K562 (cell line): ENCODE data around the gene PKLR. TPM values are rescaled to one million over a fixed set of nuclear protein-coding genes. Genes with fewer than 3 reads are reported as not detected.
A peak's percentile ranks its signal among the peaks of the same experiment; 100 is the strongest.

Experiments used
- EWSR1 ChIP-seq: fragments of 450-650 bp; IDR thresholded peaks from 2 replicates; pipeline ENCODE4 v1.6.1; 2018; ENCODE audit warnings: borderline replicate concordance, mild to moderate bottlenecking, low read depth, moderate library complexity; ENCODE audit not compliant: partially characterized antibody
- FOXP4 ChIP-seq: sonication (generic); formaldehyde crosslinking; IDR thresholded peaks from 2 replicates; pipeline ENCODE4 v1.8.0; 2022; ENCODE audit warnings: mild to moderate bottlenecking, missing genetic modification reagents, borderline replicate concordance
- HCFC1 ChIP-seq: IDR thresholded peaks from 2 replicates; pipeline ENCODE4 v1.6.1; 2012; ENCODE audit warnings: low read depth, low read length, improper control_type of control experiment
- IFI16 ChIP-seq: fragments of 250-450 bp; sonication (Bioruptor Pico); IDR thresholded peaks from 2 replicates; pipeline ENCODE4 v2.1.2; 2022; ENCODE audit warnings: mild to moderate bottlenecking, inconsistent platforms
- KDM1A ChIP-seq, 2 experiments: fragments of 450-650 bp; IDR thresholded peaks; 2 replicates each; pipeline ENCODE4 v1.6.1; 2016; ENCODE audit warnings: mild to moderate bottlenecking in 2 of 2
- MNT ChIP-seq, 2 experiments: fragments of 450-650 bp; conservative IDR thresholded peaks; 2 replicates each; pipeline ENCODE4 v1.6.1; 2017; ENCODE audit warnings: mild to moderate bottlenecking in 2 of 2, moderate library complexity in 2 of 2
- PHF20 ChIP-seq: fragments of 450-650 bp; IDR thresholded peaks from 2 replicates; pipeline ENCODE4 v1.6.1; 2018; ENCODE audit not compliant: partially characterized antibody
- PHF8 ChIP-seq: fragments of 200-600 bp; sonication (generic); IDR thresholded peaks from 2 replicates; pipeline ENCODE4 v1.6.1; 2012; ENCODE audit warnings: mixed run types, mild to moderate bottlenecking, inconsistent platforms, low read length, moderate library complexity, borderline replicate concordance
- RBFOX2 ChIP-seq: fragments of 200-400 bp; formaldehyde crosslinking; IDR thresholded peaks from 2 replicates; pipeline ENCODE4 v1.6.1; 2017; ENCODE audit warnings: low read depth, mild to moderate bottlenecking, low read length, moderate library complexity
- TBP ChIP-seq: optimal IDR thresholded peaks from 2 replicates; pipeline ENCODE3; 2011; ENCODE audit warnings: low read depth, low read length, improper control_type of control experiment
- ZNF766 ChIP-seq: fragments of 200-800 bp; sonication (Bioruptor generic); conservative IDR thresholded peaks from 2 replicates; pipeline ENCODE4 v1.6.1; 2016; ENCODE audit warnings: missing genetic modification characterization, missing compliant biosample characterization
- polyA plus RNA-seq, 8 experiments: library from polyadenylated mRNA; depleted of rRNA in 4 of 8; stranded (reverse) in 5 of 8; unstranded in 3 of 8; fragments of >200 nt; fragmentation: Nextera tagmentation in 2 of 8; fragmentation: Illumina TruSeq in 1 of 8; extraction: Ambion mirVana in 2 of 8; extraction: Trizol in 1 of 8; gene quantifications; 2 replicates each; pipeline versions ENCODE4 v1.2.1 to v1.2.3, GENCODE V29; 2011 to 2014; ENCODE audit warnings: inconsistent platforms in 1 of 8, missing spikeins in 1 of 8
- total RNA-seq, 7 experiments: library from RNA; depleted of rRNA in 6 of 7; stranded (reverse); fragments of >200 nt in 6 of 7; fragmentation: Illumina TruSeq in 2 of 7; extraction: Trizol in 2 of 7; gene quantifications; 2 replicates each; pipeline versions ENCODE4 v1.2.1 to v1.2.3, GENCODE V29; 2011 to 2021; ENCODE audit warnings: low replicate concordance in 1 of 7
- TF ChIP-seq, protein P1 (sequence below), 2 experiments: fragments of 450-650 bp in 1 of 2; sonication (generic) in 1 of 2; formaldehyde crosslinking in 1 of 2; IDR thresholded peaks; 2 replicates each; pipeline versions ENCODE4 v1.7.1 to v1.9.0; 2016 to 2022; ENCODE audit warnings: inconsistent platforms in 1 of 2, mild to moderate bottlenecking in 1 of 2, missing genetic modification reagents in 1 of 2
- TF ChIP-seq, protein P2 (sequence below): sonication (generic); formaldehyde crosslinking; IDR thresholded peaks from 2 replicates; pipeline ENCODE4 v1.9.0; 2022; ENCODE audit warnings: mild to moderate bottlenecking, missing genetic modification reagents

PKLR gene
- total and polyA plus RNA-seq, 9 of the 15 experiments (the other 6 are each of a cell fraction or from before 2014, with no cell fraction given) = 10.7 to 78.4 (median 38.2) TPM

GRCh38 chr1:155277070-155277901 is 24.0 kb downstream of the PKLR start, which contains the start of gene HCN3 (continued):
- TF ChIP-seq, protein P1, sequence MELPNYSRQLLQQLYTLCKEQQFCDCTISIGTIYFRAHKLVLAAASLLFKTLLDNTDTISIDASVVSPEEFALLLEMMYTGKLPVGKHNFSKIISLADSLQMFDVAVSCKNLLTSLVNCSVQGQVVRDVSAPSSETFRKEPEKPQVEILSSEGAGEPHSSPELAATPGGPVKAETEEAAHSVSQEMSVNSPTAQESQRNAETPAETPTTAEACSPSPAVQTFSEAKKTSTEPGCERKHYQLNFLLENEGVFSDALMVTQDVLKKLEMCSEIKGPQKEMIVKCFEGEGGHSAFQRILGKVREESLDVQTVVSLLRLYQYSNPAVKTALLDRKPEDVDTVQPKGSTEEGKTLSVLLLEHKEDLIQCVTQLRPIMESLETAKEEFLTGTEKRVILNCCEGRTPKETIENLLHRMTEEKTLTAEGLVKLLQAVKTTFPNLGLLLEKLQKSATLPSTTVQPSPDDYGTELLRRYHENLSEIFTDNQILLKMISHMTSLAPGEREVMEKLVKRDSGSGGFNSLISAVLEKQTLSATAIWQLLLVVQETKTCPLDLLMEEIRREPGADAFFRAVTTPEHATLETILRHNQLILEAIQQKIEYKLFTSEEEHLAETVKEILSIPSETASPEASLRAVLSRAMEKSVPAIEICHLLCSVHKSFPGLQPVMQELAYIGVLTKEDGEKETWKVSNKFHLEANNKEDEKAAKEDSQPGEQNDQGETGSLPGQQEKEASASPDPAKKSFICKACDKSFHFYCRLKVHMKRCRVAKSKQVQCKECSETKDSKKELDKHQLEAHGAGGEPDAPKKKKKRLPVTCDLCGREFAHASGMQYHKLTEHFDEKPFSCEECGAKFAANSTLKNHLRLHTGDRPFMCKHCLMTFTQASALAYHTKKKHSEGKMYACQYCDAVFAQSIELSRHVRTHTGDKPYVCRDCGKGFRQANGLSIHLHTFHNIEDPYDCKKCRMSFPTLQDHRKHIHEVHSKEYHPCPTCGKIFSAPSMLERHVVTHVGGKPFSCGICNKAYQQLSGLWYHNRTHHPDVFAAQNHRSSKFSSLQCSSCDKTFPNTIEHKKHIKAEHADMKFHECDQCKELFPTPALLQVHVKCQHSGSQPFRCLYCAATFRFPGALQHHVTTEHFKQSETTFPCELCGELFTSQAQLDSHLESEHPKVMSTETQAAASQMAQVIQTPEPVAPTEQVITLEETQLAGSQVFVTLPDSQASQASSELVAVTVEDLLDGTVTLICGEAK (IDR thresholded peaks at IDR 0.05) = 0 out of 2 replicates have a peak, but pooled peaks have one; percentile 13
- TF ChIP-seq, protein P1 (CRISPR knock-in tag; IDR thresholded peaks at IDR 0.05) = no peak
- TF ChIP-seq FOXP4 (CRISPR knock-in tag) (no peak), IFI16 (no peak), ZNF766 (no peak), RBFOX2 (peak; percentile 58), KDM1A (IDR thresholded peaks at IDR 0.05) (no peak), PHF8 (peak; percentile 46; the same call in 1 of the 2 replicates), HCFC1 (0 out of 2 replicates have a peak, but pooled peaks have one; percentile 21), MNT (conservative IDR thresholded peaks at IDR 0.05) (peak; percentile 36 to 63; a peak in 3 of 4 replicates), PHF20 (no peak), EWSR1 (no peak), TBP (peak; percentile 14)
- TF ChIP-seq, protein P2, sequence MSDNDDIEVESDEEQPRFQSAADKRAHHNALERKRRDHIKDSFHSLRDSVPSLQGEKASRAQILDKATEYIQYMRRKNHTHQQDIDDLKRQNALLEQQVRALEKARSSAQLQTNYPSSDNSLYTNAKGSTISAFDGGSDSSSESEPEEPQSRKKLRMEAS = peak; percentile 58
